IMR-90 (cell line): ENCODE results near the gene TCF4. TPM values are rescaled to one million over a fixed set of nuclear protein-coding genes. Genes with fewer than 3 reads are reported as not detected.

Source experiments
- ATAC-seq: fragments of 200-7000 bp; cut with Tn5 transposase; 2 replicates; pipeline ENCODE4 v1.9.1; 2020; ENCODE audit warnings: low read depth, mild to moderate bottlenecking, moderate library complexity
- BruUV-seq: library from RNA; stranded (reverse); fragments of 400-500 nt; replicated peaks from 2 replicates; lab custom pipeline; 2021; lab: Mats Ljungman, UMichigan
- CTCF ChIA-PET: fragments of 300-600 bp; formaldehyde crosslinking; extraction: SDS; loops from one replicate; lab custom pipeline; 2021; ENCODE audit warnings: antibody characterized with exemption; lab: Yijun Ruan, JAX
- POLR2A ChIA-PET: fragments of 300-600 bp; sonication (Branson Sonifier 250); formaldehyde crosslinking; loops from one replicate; lab custom pipeline; 2022; ENCODE audit warnings: antibody characterized with exemption; ENCODE audit not compliant: unreplicated experiment; lab: Charles Lee
- DNase-seq: peaks from one replicate; pipeline ENCODE4 v3.0.0; 2013
- H2AFZ ChIP-seq: replicated peaks from 2 replicates; pipeline ENCODE3; 2013; ENCODE audit warnings: low read length, mild to moderate bottlenecking; ENCODE audit not compliant: poor library complexity
- H2AK5ac ChIP-seq: 2 replicates; pipeline ENCODE4 v1.6.1; 2013; ENCODE audit warnings: low read depth, low read length, inconsistent platforms
- H2AK9ac ChIP-seq: replicated peaks from 2 replicates; pipeline ENCODE3; 2013; ENCODE audit warnings: mild to moderate bottlenecking, low read depth, low read length, moderate library complexity; ENCODE audit not compliant: poor library complexity
- H2BK120ac ChIP-seq: 2 replicates; pipeline ENCODE4 v1.6.1; 2013; ENCODE audit warnings: low read depth, low read length, inconsistent platforms
- H2BK15ac ChIP-seq: 3 replicates; pipeline ENCODE4 v1.6.1; 2013; ENCODE audit warnings: low read depth, low read length, inconsistent platforms
- H2BK20ac ChIP-seq: 2 replicates; pipeline ENCODE4 v1.6.1; 2013; ENCODE audit warnings: low read depth, mild to moderate bottlenecking, inconsistent platforms, low read length, moderate library complexity
- H2BK5ac ChIP-seq: 2 replicates; pipeline ENCODE4 v1.6.1; 2013; ENCODE audit warnings: mild to moderate bottlenecking, low read depth, low read length, inconsistent platforms; ENCODE audit not compliant: poor library complexity, severe bottlenecking
- H3K14ac ChIP-seq: replicated peaks from 2 replicates; pipeline ENCODE4 v1.6.1; 2013; ENCODE audit warnings: low read depth, low read length, inconsistent platforms
- H3K18ac ChIP-seq: 2 replicates; pipeline ENCODE4 v1.6.1; 2013; ENCODE audit warnings: low read depth, low read length, control low read depth
- H3K23ac ChIP-seq: 2 replicates; pipeline ENCODE4 v1.6.1; 2013; ENCODE audit warnings: low read depth, low read length, inconsistent platforms
- H3K27ac ChIP-seq: 2 replicates; pipeline ENCODE4 v1.5.1; 2013; ENCODE audit warnings: mild to moderate bottlenecking, control low read depth, low read length; ENCODE audit not compliant: insufficient read depth
- H3K27me3 ChIP-seq: 2 replicates; pipeline ENCODE4 v1.6.1; 2013; ENCODE audit warnings: low read length; ENCODE audit not compliant: control insufficient read depth, insufficient read depth
- H3K36me3 ChIP-seq: 2 replicates; pipeline ENCODE4 v1.6.1; 2013; ENCODE audit warnings: low read length, mixed read lengths; ENCODE audit not compliant: control insufficient read depth, insufficient read depth
- H3K4ac ChIP-seq: 2 replicates; pipeline ENCODE4 v1.6.1; 2013; ENCODE audit warnings: low read depth, low read length, inconsistent platforms
- H3K4me1 ChIP-seq: 2 replicates; pipeline ENCODE4 v1.6.1; 2013; ENCODE audit warnings: low read length, mixed read lengths; ENCODE audit not compliant: control insufficient read depth, insufficient read depth
- H3K4me2 ChIP-seq: 2 replicates; pipeline ENCODE4 v1.6.1; 2013; ENCODE audit warnings: low read depth, mild to moderate bottlenecking, control low read depth, low read length, moderate library complexity
- H3K4me3 ChIP-seq: 2 replicates; pipeline ENCODE4 v1.5.1; 2013; ENCODE audit warnings: low read depth, mild to moderate bottlenecking, control low read depth, low read length, moderate library complexity; ENCODE audit not compliant: insufficient read depth
- H3K56ac ChIP-seq: 2 replicates; pipeline ENCODE4 v1.6.1; 2013; ENCODE audit warnings: low read length, inconsistent platforms; ENCODE audit not compliant: insufficient read depth; ENCODE audit errors: extremely low read depth
- H3K79me1 ChIP-seq, 2 experiments: 2 replicates each; pipeline ENCODE4 v1.6.1; 2013; ENCODE audit warnings: low read length in 2 of 2, inconsistent platforms in 1 of 2, low read depth in 1 of 2
- H3K9ac ChIP-seq: 2 replicates; pipeline ENCODE4 v1.6.1; 2013; ENCODE audit warnings: low read depth, low read length, control low read depth
- H3K9me1 ChIP-seq: 2 replicates; pipeline ENCODE4 v1.6.1; 2013; ENCODE audit warnings: low read length, inconsistent platforms; ENCODE audit not compliant: insufficient read depth
- H3K9me3 ChIP-seq: 2 replicates; pipeline ENCODE4 v1.6.1; 2013; ENCODE audit warnings: low read length; ENCODE audit not compliant: control insufficient read depth, insufficient read depth
- H4K20me1 ChIP-seq: 2 replicates; pipeline ENCODE4 v1.6.1; 2013; ENCODE audit warnings: low read length, inconsistent platforms; ENCODE audit not compliant: insufficient read depth
- H4K5ac ChIP-seq: 2 replicates; pipeline ENCODE4 v1.6.1; 2013; ENCODE audit warnings: mild to moderate bottlenecking, low read depth, low read length, control low read depth
- H4K8ac ChIP-seq, 2 experiments: 2 replicates each; pipeline ENCODE4 v1.6.1; 2013; ENCODE audit warnings: low read depth in 2 of 2, low read length in 2 of 2, control low read depth in 1 of 2, inconsistent platforms in 1 of 2
- H4K91ac ChIP-seq: 2 replicates; pipeline ENCODE4 v1.6.1; 2013; ENCODE audit warnings: low read depth, low read length, inconsistent platforms; ENCODE audit not compliant: insufficient read depth
- BHLHE40 ChIP-seq: fragments of 150-350 bp; IDR thresholded peaks from 2 replicates; pipeline ENCODE4 v1.6.1; 2016; ENCODE audit warnings: mild to moderate bottlenecking, low read depth, low read length
- CEBPB ChIP-seq: IDR thresholded peaks from 2 replicates; pipeline ENCODE4 v1.6.1; 2012; ENCODE audit warnings: low read depth, low read length, improper control_type of control experiment
- CHD1 ChIP-seq: IDR thresholded peaks from 2 replicates; pipeline ENCODE4 v1.6.1; 2012; ENCODE audit warnings: low read depth, low read length, improper control_type of control experiment
- CTCF ChIP-seq: conservative IDR thresholded peaks from 2 replicates; pipeline ENCODE4 v1.5.1; 2012; ENCODE audit warnings: mild to moderate bottlenecking, low read depth, low read length, improper control_type of control experiment
- ELK1 ChIP-seq: fragments of 150-350 bp; IDR thresholded peaks from 2 replicates; pipeline ENCODE4 v1.6.1; 2016; ENCODE audit warnings: low read depth, mild to moderate bottlenecking, low read length, moderate library complexity, borderline replicate concordance
- MAFK ChIP-seq: IDR thresholded peaks from 2 replicates; pipeline ENCODE4 v1.6.1; 2012; ENCODE audit warnings: low read depth, low read length, improper control_type of control experiment
- MAZ ChIP-seq: IDR thresholded peaks from 2 replicates; pipeline ENCODE4 v1.6.1; 2012; ENCODE audit warnings: low read depth, mild to moderate bottlenecking, low read length, improper control_type of control experiment, moderate library complexity, borderline replicate concordance
- MXI1 ChIP-seq: IDR thresholded peaks from 2 replicates; pipeline ENCODE4 v1.6.1; 2012; ENCODE audit warnings: low read depth, mild to moderate bottlenecking, low read length, moderate library complexity, borderline replicate concordance
- NFE2L2 ChIP-seq: fragments of 150-350 bp; IDR thresholded peaks from 2 replicates; pipeline ENCODE4 v1.6.1; 2016; ENCODE audit warnings: low read depth, mild to moderate bottlenecking, low read length
- POLR2A ChIP-seq: IDR thresholded peaks from 2 replicates; pipeline ENCODE4 v1.6.1; 2012; ENCODE audit warnings: mild to moderate bottlenecking, low read depth, low read length
- RCOR1 ChIP-seq: IDR thresholded peaks from 2 replicates; pipeline ENCODE4 v1.6.1; 2012; ENCODE audit warnings: mild to moderate bottlenecking, low read length, improper control_type of control experiment; ENCODE audit not compliant: insufficient replicate concordance
- RFX5 ChIP-seq: IDR thresholded peaks from 2 replicates; pipeline ENCODE4 v1.8.0; 2012; ENCODE audit warnings: low read depth, mild to moderate bottlenecking, low read length, moderate library complexity
- SMC3 ChIP-seq: fragments of 150-350 bp; IDR thresholded peaks from 2 replicates; pipeline ENCODE4 v1.6.1; 2016; ENCODE audit warnings: low read depth, mild to moderate bottlenecking, antibody characterized with exemption, low read length, moderate library complexity
- WGBS, 2 experiments: methylation state at CpG; one replicate each; pipeline versions ENCODE4 v1.1.5 to v1.1.7; 2013; ENCODE audit warnings: missing lambda C conversion rate in 2 of 2; ENCODE audit not compliant: insufficient read length in 1 of 2; ENCODE audit errors: extremely low coverage in 2 of 2; 5-methylcytosine and 5-hydroxymethylcytosine counted together
- dilution Hi-C: fragments of 300-500 bp; cut with HindIII; formaldehyde crosslinking; loops from one replicate; pipeline ENCODE4 v1.14.3; 2018; ENCODE audit warnings: low sequenced_read_pairs; ENCODE audit not compliant: unreplicated experiment
- in situ Hi-C: fragments of 300-500 bp; cut with MboI; formaldehyde crosslinking; loops from 3 replicates; pipeline ENCODE4 v1.14.3; 2019; ENCODE audit warnings: low sequenced_read_pairs, inconsistent platforms, mixed read lengths
- intact Hi-C: fragments of 100-400 bp; cut with micrococcal nuclease; formaldehyde crosslinking; loops from 2 replicates; pipeline ENCODE4 v1.10.0; 2022
- polyA plus RNA-seq, 3 experiments: library from polyadenylated mRNA; depleted of rRNA; stranded (reverse); fragments of >200 nt; gene quantifications; 2 replicates each; pipeline ENCODE4 v1.2.3, GENCODE V29; 2012; ENCODE audit warnings: low replicate concordance in 1 of 3
- total RNA-seq: library from RNA; depleted of rRNA; stranded (reverse); fragments of >200 nt; gene quantifications from 2 replicates; pipeline ENCODE4 v1.2.3, GENCODE V29; 2012

Gene TCF4
- total and polyA plus RNA-seq, 2 of the 4 experiments (the other 2 are of a cell fraction), result 30.0 to 87.1 TPM

GRCh38 chr18:55287935-55288868 lies 299.8 kb downstream of the TCF4 start:
- H4K5ac ChIP-seq, result no peak overlapping the region
- no peak overlapping the region for H3K4ac ChIP-seq
- no peak overlapping the region for H2AK5ac ChIP-seq
- no peak overlapping the region for H3K23ac ChIP-seq
- H2BK20ac ChIP-seq, result no peak overlapping the region
- ChIA-PET CTCF (interaction anchor here (1.6 kb wide), 1 partner anchor 14 kb away, joined by 4 read pairs; no protein-coding TSS in a partner anchor), POLR2A (no interaction called here)
- ATAC-seq (no peak), DNase-seq (no peak)
- no peak overlapping the region for H3K14ac ChIP-seq
- BruUV-seq, result no TSS peak
- peaks cover 13% of the 10 kb centered on the region; the same call in 1 of the 2 replicates for H3K9me1 ChIP-seq
- no peak overlapping the region for H2BK15ac ChIP-seq
- H4K20me1 ChIP-seq, result peaks cover 7% of the 10 kb centered on the region; the same call in 1 of the 2 replicates
- peaks cover 5% of the 10 kb centered on the region for H3K4me1 ChIP-seq
- peaks cover 27 to 70% of the 10 kb centered on the region in 2 experiments for H3K79me1 ChIP-seq
- H3K36me3 ChIP-seq, result no peaks in the 10 kb centered on the region
- no peak overlapping the region for H3K27ac ChIP-seq
- H2BK5ac ChIP-seq, result no peak overlapping the region
- dilution Hi-C loops, result no loop called here
- H2AK9ac ChIP-seq, result no peak overlapping the region
- H2AFZ ChIP-seq, result no peak overlapping the region
- H3K4me3 ChIP-seq, result no peak overlapping the region
- H3K18ac ChIP-seq, result no peak overlapping the region
- in situ Hi-C loops, result no loop called here
- H3K27me3 ChIP-seq, result no peaks in the 10 kb centered on the region
- intact Hi-C loops, result no loop called here
- H2BK120ac ChIP-seq, result no peak overlapping the region
- no peak overlapping the region for H4K91ac ChIP-seq
- TF ChIP-seq POLR2A (no peak), CEBPB (no peak), BHLHE40 (no peak), RFX5 (no peak), NFE2L2 (no peak), MXI1 (no peak), CHD1 (no peak), RCOR1 (no peak), MAZ (no peak), MAFK (no peak), ELK1 (no peak), CTCF (no peak), SMC3 (no peak)
- H3K4me2 ChIP-seq, result no peak overlapping the region
- no peak overlapping the region for H3K56ac ChIP-seq
- H4K8ac ChIP-seq, result no peak overlapping the region
- no peaks in the 10 kb centered on the region for H3K9me3 ChIP-seq
- WGBS, 2 experiments, result no CpG with 5 or more reads among the region's 10 CpGs
- H3K9ac ChIP-seq, result no peak overlapping the region
